22Rv1 (cell line): Measurements from ENCODE around the gene CELF2.

Experiments used
- ZFX ChIP-seq: fragments of 450-650 bp; IDR thresholded peaks from 2 replicates; pipeline ENCODE4 v1.6.1; 2017; ENCODE audit warnings: antibody characterized with exemption, borderline replicate concordance
- TF ChIP-seq, protein P1 (sequence below): fragments of 450-650 bp; IDR thresholded peaks from 2 replicates; pipeline ENCODE4 v1.5.1; 2017; ENCODE audit warnings: mild to moderate bottlenecking

DNA sequence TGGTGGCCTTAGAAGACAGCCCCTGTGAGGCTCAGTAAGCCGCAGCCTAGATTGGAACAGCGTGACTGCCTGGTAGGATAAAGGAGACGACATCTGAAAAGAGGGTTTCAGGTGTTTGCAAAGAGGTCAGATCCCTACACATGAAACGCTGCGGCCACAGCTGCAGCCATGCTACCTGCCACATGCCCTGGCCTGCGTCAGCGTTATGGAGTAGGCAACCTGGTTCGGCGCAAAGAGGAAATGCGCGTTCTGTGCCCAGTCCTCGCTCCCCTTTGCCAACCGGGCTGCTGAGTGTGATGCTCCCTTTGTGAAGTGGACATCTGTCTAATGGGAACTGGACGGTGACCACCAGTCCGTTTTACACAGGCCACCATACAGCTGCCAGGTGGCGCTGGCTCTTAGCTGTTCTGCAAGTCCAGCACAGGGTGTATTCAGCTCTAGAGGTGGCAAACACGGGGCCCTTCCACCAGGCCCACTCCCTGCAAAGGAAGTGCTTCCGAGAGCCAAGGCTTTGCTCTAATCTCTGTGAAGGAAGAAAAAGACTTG, 160.3 kb downstream of the CELF2 start:
- TF ChIP-seq, protein P1, sequence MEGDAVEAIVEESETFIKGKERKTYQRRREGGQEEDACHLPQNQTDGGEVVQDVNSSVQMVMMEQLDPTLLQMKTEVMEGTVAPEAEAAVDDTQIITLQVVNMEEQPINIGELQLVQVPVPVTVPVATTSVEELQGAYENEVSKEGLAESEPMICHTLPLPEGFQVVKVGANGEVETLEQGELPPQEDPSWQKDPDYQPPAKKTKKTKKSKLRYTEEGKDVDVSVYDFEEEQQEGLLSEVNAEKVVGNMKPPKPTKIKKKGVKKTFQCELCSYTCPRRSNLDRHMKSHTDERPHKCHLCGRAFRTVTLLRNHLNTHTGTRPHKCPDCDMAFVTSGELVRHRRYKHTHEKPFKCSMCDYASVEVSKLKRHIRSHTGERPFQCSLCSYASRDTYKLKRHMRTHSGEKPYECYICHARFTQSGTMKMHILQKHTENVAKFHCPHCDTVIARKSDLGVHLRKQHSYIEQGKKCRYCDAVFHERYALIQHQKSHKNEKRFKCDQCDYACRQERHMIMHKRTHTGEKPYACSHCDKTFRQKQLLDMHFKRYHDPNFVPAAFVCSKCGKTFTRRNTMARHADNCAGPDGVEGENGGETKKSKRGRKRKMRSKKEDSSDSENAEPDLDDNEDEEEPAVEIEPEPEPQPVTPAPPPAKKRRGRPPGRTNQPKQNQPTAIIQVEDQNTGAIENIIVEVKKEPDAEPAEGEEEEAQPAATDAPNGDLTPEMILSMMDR, result no peak
- TF ChIP-seq ZFX, result no peak
